A673 (cell line): Measurements from ENCODE around the gene CD93. TPM values are rescaled to one million over a fixed set of nuclear protein-coding genes. Genes with fewer than 3 reads are reported as not detected.

ENCODE experiments used
- BruUV-seq: library from RNA; stranded (reverse); fragments of 400-500 nt; replicated peaks from 2 replicates; lab custom pipeline; 2021; lab: Mats Ljungman, UMichigan
- CTCF ChIA-PET: fragments of 300-600 bp; sonication (Branson Sonifier 250); formaldehyde crosslinking; loops from one replicate; lab custom pipeline; 2022; ENCODE audit warnings: antibody characterized with exemption; lab: Charles Lee
- POLR2A ChIA-PET: fragments of 300-600 bp; sonication (Branson Sonifier 250); formaldehyde crosslinking; loops from one replicate; lab custom pipeline; 2022; ENCODE audit warnings: antibody characterized with exemption; ENCODE audit not compliant: low non-redundant PET; lab: Charles Lee
- DNase-seq: peaks from one replicate; pipeline ENCODE4 v3.0.0-alpha.2; 2015; ENCODE audit warnings: low spot score
- H3K27ac ChIP-seq: fragments of 200-600 bp; sonication (generic); 2 replicates; pipeline ENCODE4 v1.5.1; 2016; ENCODE audit warnings: mixed run types, low read depth, mild to moderate bottlenecking, mixed read lengths, antibody characterized with exemption, low read length; ENCODE audit not compliant: poor library complexity, severe bottlenecking
- H3K27me3 ChIP-seq: fragments of 200-600 bp; sonication (generic); replicated peaks from 2 replicates; pipeline ENCODE4 v1.6.1; 2017; ENCODE audit warnings: mixed run types, low read depth, mild to moderate bottlenecking, mixed read lengths, antibody characterized with exemption, low read length; ENCODE audit not compliant: insufficient read depth, poor library complexity
- H3K36me3 ChIP-seq: fragments of 200-600 bp; sonication (generic); 2 replicates; pipeline ENCODE4 v1.6.1; 2016; ENCODE audit warnings: mixed run types, mild to moderate bottlenecking, mixed read lengths, antibody characterized with exemption, low read length; ENCODE audit not compliant: insufficient read depth, poor library complexity, severe bottlenecking
- H3K4me1 ChIP-seq: fragments of 200-600 bp; sonication (generic); 2 replicates; pipeline ENCODE4 v1.6.1; 2017; ENCODE audit warnings: mixed run types, mild to moderate bottlenecking, mixed read lengths, antibody characterized with exemption, low read length; ENCODE audit not compliant: insufficient read depth, poor library complexity, severe bottlenecking
- H3K4me3 ChIP-seq: fragments of 200-600 bp; sonication (generic); 2 replicates; pipeline ENCODE4 v1.5.1; 2016; ENCODE audit warnings: low read depth, mixed run types, mild to moderate bottlenecking, mixed read lengths, low read length; ENCODE audit not compliant: poor library complexity, severe bottlenecking
- H3K9me3 ChIP-seq: fragments of 200-600 bp; sonication (generic); 2 replicates; pipeline ENCODE4 v1.6.1; 2016; ENCODE audit warnings: mixed run types, low read depth, mild to moderate bottlenecking, mixed read lengths, antibody characterized with exemption, low read length; ENCODE audit not compliant: poor library complexity, severe bottlenecking
- CTCF ChIP-seq: fragments of 300-800, 200-600 bp; sonication (generic); conservative IDR thresholded peaks from 2 replicates; pipeline ENCODE4 v1.5.1; 2017; ENCODE audit warnings: low read depth, mild to moderate bottlenecking, antibody characterized with exemption, low read length, moderate library complexity, mixed read lengths
- EZH2 ChIP-seq: fragments of 200-600 bp; sonication (generic); IDR thresholded peaks from 2 replicates; pipeline ENCODE4 v1.6.1; 2017; ENCODE audit warnings: borderline replicate concordance, low read depth, mild to moderate bottlenecking, mixed read lengths, antibody characterized with exemption, low read length; ENCODE audit not compliant: poor library complexity, severe bottlenecking
- intact Hi-C: fragments of 100-400 bp; cut with micrococcal nuclease; formaldehyde crosslinking; loops from one replicate; pipeline ENCODE4 v1.10.0; 2022; ENCODE audit not compliant: unreplicated experiment
- total RNA-seq: library from RNA; stranded (reverse); gene quantifications from 2 replicates; pipeline ENCODE4 v1.2.3, GENCODE V29; 2021

The CD93 gene
- total RNA-seq, 1 experiment from 2014 or later: 0.06 TPM

- ChIA-PET POLR2A (no interaction called here), CTCF (no interaction called here)
- H3K36me3 ChIP-seq: no peaks in the 10 kb centered on the region
- no peaks in the 10 kb centered on the region for H3K9me3 ChIP-seq
- H3K4me3 ChIP-seq: no peak overlapping the region
- H3K4me1 ChIP-seq: no peaks in the 10 kb centered on the region
- H3K27me3 ChIP-seq: peaks cover 7% of the 10 kb centered on the region
- DNase-seq: no peak
- TF ChIP-seq CTCF (no peak), EZH2 (no peak)
- BruUV-seq: no TSS peak
- no peak overlapping the region for H3K27ac ChIP-seq
- intact Hi-C loops: no loop called here
Measured at GRCh38 chr20:23103284-23104018, 17.3 kb upstream of the CD93 start.

- CTCF ChIA-PET: no interaction called here
- no peak for TF ChIP-seq CTCF
- TF ChIP-seq EZH2: no peak
- no TSS peak for BruUV-seq
Measured at GRCh38 chr20:23101696-23102406, 15.7 kb upstream of the CD93 start.

GRCh38 chr20:23100720-23101107 is 14.6 kb upstream of the CD93 start:
- Histone ChIP-seq H3K27me3 (peaks cover 21% of the 10 kb centered on the region), H3K9me3 (no peaks in the 10 kb centered on the region), H3K27ac (no peak overlapping the region), H3K4me1 (no peaks in the 10 kb centered on the region), H3K4me3 (no peak overlapping the region), H3K36me3 (no peaks in the 10 kb centered on the region)
- POLR2A ChIA-PET: no interaction called here
- intact Hi-C loops: no loop called here
- no peak for TF ChIP-seq EZH2
- no peak for TF ChIP-seq CTCF
- DNase-seq: no peak
- BruUV-seq: no TSS peak
- CTCF ChIA-PET: no interaction called here

More at GRCh38 chr20:23101696-23102406, 15.7 kb upstream of the CD93 start:
- intact Hi-C loops: no loop called here
- H3K36me3 ChIP-seq: no peaks in the 10 kb centered on the region
- H3K4me1 ChIP-seq: no peaks in the 10 kb centered on the region
- H3K4me3 ChIP-seq: no peak overlapping the region
- H3K27ac ChIP-seq: no peak overlapping the region
- no peak for DNase-seq
- peaks cover 14% of the 10 kb centered on the region for H3K27me3 ChIP-seq
- POLR2A ChIA-PET: no interaction called here
- no peaks in the 10 kb centered on the region for H3K9me3 ChIP-seq
